Adipose tissue (tissue), 3 donors: Measurements from ENCODE around the gene BRSK1. TPM values are rescaled to one million over a fixed set of nuclear protein-coding genes. Genes with fewer than 3 reads are reported as not detected.

ENCODE experiments used
- H3K27ac ChIP-seq: one replicate; pipeline ENCODE4 v1.5.1; 2013; ENCODE audit warnings: low read depth, low read length
- WGBS, 3 donors: extraction: QIAGEN DNeasy Blood & Tissue Kit; methylation state at CpG; one replicate each; pipeline ENCODE4 v1.1.7; 2013; 5-methylcytosine and 5-hydroxymethylcytosine counted together
- polyA plus RNA-seq, 3 donors: library from polyadenylated mRNA; stranded (reverse); fragments of 200-250 nt; gene quantifications; one replicate each; pipeline ENCODE4 v1.2.3, GENCODE V29; 2013
- donor health status: healthy with polysubstance abuse.
- donor health status: Bipolar disorder and iron deficiency.
- donor health status: healthy.

BRSK1 gene
- polyA plus RNA-seq, 3 donors: 0.36 to 1.0 (median 0.79) TPM

GRCh38 chr19:55265723-55266386 is 17.9 kb upstream of the BRSK1 start:
- no peak overlapping the region for H3K27ac ChIP-seq
- WGBS, 3 donors: 90 to 96% (median 95%) methylated on average over 10 to 12 of the region's 12 CpGs

- no peak overlapping the region for H3K27ac ChIP-seq
- WGBS, 3 donors: 97 to 100% (median 99%) methylated on average over 3 of the region's 3 CpGs
Observed at GRCh38 chr19:55266404-55266803, 17.4 kb upstream of the BRSK1 start.

GRCh38 chr19:55266840-55267239 is 17.0 kb upstream of the BRSK1 start:
- 94 to 98% (median 98%) methylated on average over 4 of the region's 4 CpGs for WGBS, 3 donors
- no peak overlapping the region for H3K27ac ChIP-seq

GRCh38 chr19:55269299-55269698 is 14.5 kb upstream of the BRSK1 start:
- 72 to 86% (median 75%) methylated on average over 8 of the region's 8 CpGs for WGBS, 3 donors
- H3K27ac ChIP-seq: no peak overlapping the region

GRCh38 chr19:55270172-55270942 is 13.4 kb upstream of the BRSK1 start:
- 82 to 91% (median 88%) methylated on average over 25 of the region's 25 CpGs for WGBS, 3 donors
- H3K27ac ChIP-seq: no peak overlapping the region

- 90 to 95% (median 95%) methylated on average over 18 of the region's 18 CpGs for WGBS, 3 donors
Observed at GRCh38 chr19:55272142-55272541, 11.7 kb upstream of the BRSK1 start.

GRCh38 chr19:55273978-55274707 is 9.7 kb upstream of the BRSK1 start:
- 94 to 96% (median 95%) methylated on average over 29 to 36 of the region's 36 CpGs for WGBS, 3 donors
- no peak overlapping the region for H3K27ac ChIP-seq

More at GRCh38 chr19:55272142-55272541, 11.7 kb upstream of the BRSK1 start:
- no peak overlapping the region for H3K27ac ChIP-seq

- WGBS, 3 donors: 76 to 82% (median 76%) methylated on average over 17 of the region's 17 CpGs
- H3K27ac ChIP-seq: no peak overlapping the region
Observed at GRCh38 chr19:55275851-55276719, 7.7 kb upstream of the BRSK1 start.

GRCh38 chr19:55276720-55277430 is 6.9 kb upstream of the BRSK1 start:
- H3K27ac ChIP-seq: no peak overlapping the region
- 77 to 86% (median 82%) methylated on average over 15 of the region's 15 CpGs for WGBS, 3 donors

GRCh38 chr19:55277494-55277893 is 6.3 kb upstream of the BRSK1 start:
- 86 to 91% (median 90%) methylated on average over 17 of the region's 17 CpGs for WGBS, 3 donors
- no peak overlapping the region for H3K27ac ChIP-seq

GRCh38 chr19:55278391-55279135 is 5.2 kb upstream of the BRSK1 start:
- no peak overlapping the region for H3K27ac ChIP-seq
- WGBS, 3 donors: 81 to 88% (median 81%) methylated on average over 13 of the region's 13 CpGs

- H3K27ac ChIP-seq: no peak overlapping the region
- WGBS, 3 donors: 3 to 15% (median 9%) methylated on average over 22 to 23 of the region's 23 CpGs
Observed at GRCh38 chr19:55279340-55279739, 4.5 kb upstream of the BRSK1 start.

- WGBS, 3 donors: 3 to 4% (median 3%) methylated on average over 52 of the region's 52 CpGs
Observed at GRCh38 chr19:55279770-55280643, 3.8 kb upstream of the BRSK1 start, which contains the start of gene HSPBP1. Gene HSPBP1, minus strand, starts transcription at chr19:55280110. Its CDS starts 502 bp downstream, at chr19:55279608.

GRCh38 chr19:55284405-55285058 is 735 bp downstream of the BRSK1 start:
- whole genome bisulfite sequencing, 3 donors: 24 to 45% (median 32%) methylated on average over 6 to 14 of the region's 16 CpGs
- no peak overlapping the region for H3K27ac ChIP-seq

More at GRCh38 chr19:55279770-55280643, 3.8 kb upstream of the BRSK1 start, which contains the start of gene HSPBP1:
- no peak within 1 kb of the TSS for H3K27ac ChIP-seq

- no peak overlapping the region for H3K27ac ChIP-seq
- 38 to 55% (median 51%) methylated on average over 18 of the region's 18 CpGs for WGBS, 3 donors
Observed at GRCh38 chr19:55285229-55285890, 1.6 kb downstream of the BRSK1 start.
